Activated CD8-positive, alpha-beta memory T cell treated with anti-CD3 and anti-CD28 coated beads, Interleukin-2, amount 50 U/mL, for 1 hour (primary cell): ENCODE data around the gene SRCIN1.
"Not testable (repeated sequence)": the region's sequence is repeated elsewhere in the genome, so short reads cannot be mapped to it uniquely, and the experiment has no call there.

Experiments
- DNase-seq: peaks from one replicate; pipeline ENCODE4 v3.0.0-alpha.2; 2020; ENCODE audit errors: extremely low read depth

Gene SRCIN1

DNA sequence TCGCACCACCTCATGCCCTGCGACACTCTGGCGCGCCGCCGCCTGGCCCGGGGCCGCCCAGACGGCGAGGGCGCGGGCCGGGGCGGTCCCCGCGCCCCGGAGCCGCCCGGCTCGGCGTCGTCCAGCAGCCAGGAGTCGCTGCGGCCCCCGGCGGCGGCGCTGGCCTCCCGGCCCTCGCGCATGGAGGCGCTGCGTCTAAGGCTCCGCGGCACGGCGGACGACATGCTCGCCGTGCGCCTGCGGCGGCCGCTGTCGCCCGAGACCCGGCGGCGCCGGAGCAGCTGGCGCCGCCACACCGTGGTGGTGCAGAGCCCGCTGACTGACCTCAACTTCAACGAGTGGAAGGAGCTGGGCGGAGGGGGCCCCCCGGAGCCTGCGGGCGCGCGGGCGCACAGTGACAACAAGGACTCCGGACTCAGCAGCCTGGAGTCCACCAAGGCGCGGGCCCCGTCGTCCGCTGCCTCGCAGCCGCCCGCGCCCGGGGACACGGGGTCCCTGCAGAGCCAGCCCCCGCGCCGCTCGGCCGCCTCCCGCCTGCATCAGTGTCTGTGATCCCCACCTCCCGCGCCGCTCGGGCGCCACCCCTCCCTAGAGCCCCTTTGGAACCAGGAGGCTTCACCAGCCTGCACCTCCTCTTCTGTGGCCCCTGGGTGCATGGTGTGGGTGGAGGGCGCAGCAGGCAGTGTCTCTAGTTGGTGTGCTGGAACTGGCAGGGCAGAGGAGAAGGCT lies 95.2 kb downstream of the SRCIN1 start:
- no peak for DNase-seq

DNA sequence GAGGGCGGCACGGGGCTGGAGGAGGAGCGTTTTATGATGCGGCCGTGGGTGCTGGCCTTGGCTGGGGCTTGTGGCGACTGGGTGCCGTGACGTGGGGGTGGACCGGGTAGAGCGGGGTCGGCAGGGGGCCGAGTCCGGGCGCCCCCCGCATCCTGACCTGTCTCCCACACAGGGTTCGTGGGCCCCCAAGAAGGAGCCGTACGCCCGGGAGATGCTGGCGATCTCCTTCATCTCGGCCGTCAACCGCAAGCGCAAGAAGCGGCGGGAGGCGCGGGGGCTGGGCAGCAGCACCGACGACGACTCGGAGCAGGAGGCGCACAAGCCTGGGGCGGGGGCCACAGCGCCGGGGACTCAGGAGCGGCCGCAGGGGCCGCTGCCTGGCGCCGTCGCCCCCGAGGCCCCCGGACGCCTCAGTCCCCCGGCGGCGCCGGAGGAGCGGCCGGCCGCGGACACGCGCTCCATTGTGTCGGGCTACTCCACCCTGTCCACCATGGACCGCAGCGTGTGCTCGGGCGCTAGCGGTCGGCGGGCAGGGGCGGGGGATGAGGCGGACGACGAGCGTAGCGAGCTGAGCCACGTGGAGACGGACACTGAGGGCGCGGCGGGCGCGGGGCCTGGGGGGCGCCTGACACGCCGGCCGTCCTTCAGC lies 95.9 kb downstream of the SRCIN1 start:
- DNase-seq = no peak

DNA sequence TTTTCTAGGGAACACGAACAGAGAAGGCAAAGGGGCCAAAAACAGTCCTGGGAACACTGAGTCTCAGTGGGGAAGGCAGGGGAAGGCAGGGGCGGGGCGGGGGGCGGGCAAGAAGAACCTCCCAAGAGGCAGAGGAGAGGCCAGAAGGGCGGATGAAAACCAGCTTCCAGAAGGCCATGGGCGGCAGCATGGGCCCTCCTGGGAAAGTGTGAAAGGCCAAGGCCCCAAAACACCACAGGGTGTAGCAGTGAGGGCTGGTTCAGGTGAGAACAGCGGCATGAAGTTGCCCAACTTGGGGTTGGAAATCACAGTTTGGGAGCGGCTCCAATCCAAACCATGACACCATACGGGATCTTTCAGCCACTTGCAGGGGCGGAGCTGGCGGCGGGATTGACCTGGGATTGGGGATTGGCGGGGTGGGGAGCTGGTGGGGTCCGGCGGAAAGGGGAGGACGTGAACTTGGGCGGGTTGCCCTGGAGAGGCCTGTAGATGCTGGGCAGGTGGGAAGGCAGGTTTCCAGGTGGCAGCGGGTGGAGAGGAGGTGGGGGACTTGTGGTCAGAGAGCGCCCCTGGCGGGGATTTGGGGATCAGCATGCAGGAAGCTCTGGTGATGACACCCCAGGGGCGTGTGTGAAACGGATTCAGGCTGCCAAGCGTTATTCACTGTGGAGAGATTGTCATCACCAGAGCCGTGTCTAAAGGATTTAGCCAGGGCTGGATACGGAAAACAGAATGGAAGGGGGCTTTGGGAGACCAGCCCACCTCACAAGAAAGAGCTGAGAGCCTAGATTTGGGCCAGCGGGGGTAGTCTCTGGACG lies 96.6 kb downstream of the SRCIN1 start:
- DNase-seq = peak; percentile 26

DNA sequence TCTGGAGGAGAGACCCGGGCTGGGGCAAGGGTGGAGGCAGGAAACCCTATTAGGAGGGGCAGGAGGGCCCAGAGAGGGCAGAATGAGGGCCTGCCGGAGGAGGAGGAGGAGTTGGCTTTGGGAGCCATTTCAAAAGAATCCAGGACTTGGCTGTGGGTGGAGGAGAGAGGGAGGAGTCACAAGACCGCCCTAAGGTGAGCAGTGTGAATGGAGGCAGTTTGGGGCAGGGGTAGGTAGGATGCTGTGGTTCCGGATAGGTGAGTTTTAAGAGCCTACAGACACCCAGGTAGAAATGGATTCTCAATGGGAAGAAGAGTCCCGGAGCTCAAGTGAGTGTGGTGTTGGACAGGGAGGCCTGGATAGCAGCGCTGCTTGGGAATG lies 97.2 kb downstream of the SRCIN1 start:
- DNase-seq = no peak

DNA sequence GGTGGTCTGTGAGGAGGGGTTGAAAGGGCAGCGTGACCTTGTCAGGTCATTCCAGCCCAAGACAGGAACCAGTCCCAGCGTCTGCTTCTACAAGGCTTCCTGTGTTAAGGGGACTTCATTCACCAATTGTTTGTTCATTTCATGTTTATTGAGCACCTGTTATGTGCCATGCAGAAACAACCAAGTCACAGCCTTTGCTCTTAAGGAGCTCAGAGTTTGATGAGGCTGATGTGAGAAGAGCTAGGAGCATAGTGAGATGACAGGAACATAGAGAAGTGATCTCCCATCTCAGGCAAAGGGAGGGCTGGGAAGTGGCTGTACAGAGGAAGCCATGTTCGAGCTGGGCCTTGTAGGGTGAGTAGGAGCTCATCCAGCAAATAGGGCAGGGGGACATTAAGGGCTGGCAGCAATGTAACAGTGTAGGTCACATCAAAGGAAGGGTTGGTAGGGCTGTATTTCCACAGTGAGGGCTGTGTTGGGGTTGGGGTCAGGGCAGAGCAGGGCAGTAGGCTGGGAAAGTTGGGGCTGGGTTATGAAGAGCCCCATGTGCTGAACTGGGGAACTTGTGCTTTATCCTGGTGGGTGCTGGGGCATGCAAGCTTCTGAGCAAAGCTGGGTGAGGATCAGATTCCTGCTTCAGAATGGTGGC lies 97.7 kb downstream of the SRCIN1 start:
- DNase-seq = no peak

DNA sequence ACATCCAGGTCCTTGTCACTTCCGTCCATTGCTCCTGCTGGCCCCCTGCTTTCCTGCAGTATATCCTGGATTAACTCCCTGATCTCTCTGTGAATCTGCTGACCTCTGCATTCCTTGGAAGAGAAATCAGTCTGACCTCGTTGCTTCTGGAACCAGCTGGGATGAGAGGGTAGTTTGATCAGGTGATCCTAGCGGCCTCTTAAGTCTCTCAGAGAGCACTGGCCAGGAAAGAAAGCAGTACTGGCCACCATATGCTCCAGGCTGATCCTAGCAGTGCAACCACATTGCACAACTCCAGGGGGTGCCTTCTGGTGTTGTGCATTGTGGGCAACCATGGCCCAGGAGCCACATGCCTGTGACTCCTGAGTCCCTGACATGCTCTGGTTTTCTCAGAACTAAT lies 98.3 kb downstream of the SRCIN1 start:
- DNase-seq = no peak

GRCh38 chr17:38504216-38504615 lies 101.5 kb downstream of the SRCIN1 start:
- no peak for DNase-seq

- not testable (repeated sequence) for DNase-seq
Observed at GRCh38 chr17:38503286-38503913, 102.4 kb downstream of the SRCIN1 start.

DNA sequence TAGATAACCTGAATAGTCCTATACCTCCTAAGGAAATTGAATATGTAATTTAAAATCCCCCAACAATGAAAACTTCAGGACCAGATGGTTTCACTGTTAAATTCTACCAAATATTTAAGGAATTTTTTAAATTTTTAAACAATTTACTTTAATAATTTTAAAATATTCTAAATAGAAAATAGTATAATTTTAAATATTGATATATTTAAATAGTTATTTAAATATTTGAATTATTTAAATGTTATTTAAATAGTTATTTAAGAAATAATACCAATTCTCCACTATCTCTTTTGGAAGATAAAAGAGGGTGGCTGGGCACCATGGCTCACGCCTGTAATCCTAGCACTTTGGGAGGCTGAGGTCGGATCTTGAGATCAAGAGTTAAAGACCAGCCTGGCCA lies 104.0 kb downstream of the SRCIN1 start:
- not testable (repeated sequence) for DNase-seq

DNA sequence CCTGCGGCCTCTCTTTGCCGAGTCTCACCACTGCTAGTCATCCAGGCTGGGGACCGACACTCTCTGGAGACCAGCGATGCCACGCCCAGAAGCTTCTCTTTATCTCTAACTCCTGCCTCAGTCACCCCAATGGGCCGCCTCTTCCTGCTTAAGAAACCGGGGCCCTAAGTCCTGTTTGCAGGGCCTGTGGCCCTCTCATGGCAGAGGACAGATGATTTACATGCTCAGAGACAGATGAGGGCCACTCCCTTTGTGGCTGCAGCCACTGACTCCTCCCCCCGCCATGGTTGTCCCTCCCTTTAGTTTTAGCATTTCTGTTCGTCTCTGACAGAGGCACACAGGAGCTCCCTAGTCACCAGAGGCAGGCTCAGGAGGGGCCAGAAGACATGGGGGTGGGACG lies 106.5 kb downstream of the SRCIN1 start:
- DNase-seq = not testable (repeated sequence)

- no peak for DNase-seq
Observed at GRCh38 chr17:38498353-38498752, 107.4 kb downstream of the SRCIN1 start.

GRCh38 chr17:38497656-38498055 lies 108.1 kb downstream of the SRCIN1 start:
- DNase-seq = not testable (repeated sequence)

GRCh38 chr17:38494152-38494551 lies 111.6 kb downstream of the SRCIN1 start:
- not testable (repeated sequence) for DNase-seq

GRCh38 chr17:38492067-38493040 lies 113.4 kb downstream of the SRCIN1 start:
- peak; percentile 66 for DNase-seq

GRCh38 chr17:38491346-38492066 lies 114.2 kb downstream of the SRCIN1 start:
- not testable (repeated sequence) for DNase-seq

DNA sequence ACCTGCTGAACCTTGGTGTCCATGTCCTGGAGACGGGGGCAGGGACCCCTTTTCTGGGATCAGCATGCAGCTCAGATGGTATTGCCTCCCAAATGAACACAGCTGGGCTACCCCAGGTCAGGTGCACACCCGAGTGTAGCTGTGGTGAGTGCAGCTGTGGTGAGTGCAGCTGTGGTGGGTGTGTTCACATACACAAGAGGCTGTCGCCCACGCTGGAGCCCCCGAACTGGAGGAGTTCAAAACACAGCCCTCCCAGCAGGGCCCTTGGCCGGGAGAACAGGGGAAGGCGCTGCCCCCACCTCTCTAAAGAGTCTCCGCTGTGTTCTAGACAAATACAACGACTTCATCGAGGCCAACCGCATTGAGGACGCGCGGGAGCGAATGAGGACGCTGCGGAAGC lies 116.0 kb downstream of the SRCIN1 start:
- DNase-seq = not testable (repeated sequence)

DNA sequence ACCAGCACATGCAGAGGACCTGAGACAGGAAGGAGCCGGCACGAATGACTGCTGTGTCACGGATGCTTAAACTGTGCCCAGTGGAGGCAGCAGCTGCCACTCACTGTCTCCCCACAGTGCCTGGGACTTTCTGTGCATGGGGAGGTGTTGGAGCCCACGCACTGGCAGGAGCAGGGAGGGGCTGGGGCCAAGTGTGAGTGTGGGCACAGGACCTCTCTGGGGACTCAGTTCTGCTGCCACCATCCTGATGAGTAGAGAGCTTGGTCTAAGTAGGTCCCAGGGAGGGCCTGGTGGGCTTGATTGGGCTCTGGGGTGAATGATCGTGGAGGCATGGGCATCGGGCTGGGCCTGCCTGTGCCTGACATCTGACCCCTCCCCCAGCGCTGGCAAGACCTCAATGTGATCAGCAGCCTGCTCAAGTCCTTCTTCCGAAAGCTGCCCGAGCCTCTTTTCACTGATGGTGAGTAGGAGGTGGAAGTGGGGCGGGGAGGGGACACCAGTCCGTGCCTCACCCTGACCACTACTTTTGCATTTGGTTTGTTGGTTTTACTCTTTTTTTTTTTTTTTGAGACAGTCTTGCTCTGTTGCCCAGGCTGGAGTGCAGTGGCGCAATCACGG lies 120.0 kb downstream of the SRCIN1 start:
- not testable (repeated sequence) for DNase-seq

DNA sequence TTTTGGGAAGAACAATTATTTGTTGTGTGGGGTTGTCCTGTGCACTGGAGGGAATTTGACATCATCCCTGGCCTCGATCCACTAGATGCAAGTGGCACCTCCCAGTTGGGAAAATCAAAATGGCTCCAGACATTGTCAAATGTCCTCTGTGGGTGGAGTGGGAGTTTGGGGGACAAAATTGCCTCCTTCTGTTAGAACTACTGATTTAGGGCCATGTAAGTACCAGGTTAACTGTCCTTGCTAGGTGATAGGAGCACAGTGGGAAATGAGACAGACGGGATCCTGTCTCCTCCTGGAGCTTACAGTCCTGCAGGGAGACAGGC lies 120.6 kb downstream of the SRCIN1 start:
- DNase-seq = no peak
